Activated T-cell treated with anti-CD3 and anti-CD28 coated beads, Interleukin-2, amount 50 U/mL, for 1 hour (primary cell): ENCODE data around the gene LETM1.
A peak's percentile ranks its signal among the peaks of the same experiment; 100 is the strongest.

Source experiments
- DNase-seq: peaks from one replicate; pipeline ENCODE4 v3.0.0-alpha.2; 2020

Gene LETM1

GRCh38 chr4:1871471-1872021, 15.6 kb upstream of the LETM1 start:
- DNase-seq: no peak

GRCh38 chr4:1870578-1871443, 14.9 kb upstream of the LETM1 start, which contains the start of gene NSD2:
Gene NSD2 (plus strand): TSS chr4:1871393. CDS start chr4:1900655, 29,262 bp downstream.
- DNase-seq: peak; percentile 93

GRCh38 chr4:1870328-1870577, 14.3 kb upstream of the LETM1 start:
- DNase-seq: peak; percentile 87

- no peak for DNase-seq
Measured at GRCh38 chr4:1869530-1870327, 13.8 kb upstream of the LETM1 start.

DNA sequence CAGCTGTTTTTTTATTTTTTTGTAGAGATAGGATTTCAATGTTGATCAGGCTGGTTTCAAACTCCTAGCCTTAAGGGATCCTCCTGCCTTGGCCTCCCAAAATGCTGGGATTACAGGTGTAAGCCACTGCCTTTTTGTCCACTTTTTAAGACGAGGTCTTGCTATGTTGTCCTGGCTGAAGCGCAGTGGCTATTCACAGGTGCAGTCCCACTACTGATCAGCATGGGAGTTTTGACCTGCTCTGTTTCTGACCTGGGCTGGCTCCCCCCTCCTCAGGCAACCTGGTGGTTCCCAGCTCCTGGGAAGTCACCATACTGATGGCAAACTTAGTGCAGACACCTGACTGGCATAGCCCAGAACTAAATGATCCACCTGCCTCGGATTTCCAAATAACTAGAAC, 13.0 kb upstream of the LETM1 start:
- DNase-seq: no peak

DNA sequence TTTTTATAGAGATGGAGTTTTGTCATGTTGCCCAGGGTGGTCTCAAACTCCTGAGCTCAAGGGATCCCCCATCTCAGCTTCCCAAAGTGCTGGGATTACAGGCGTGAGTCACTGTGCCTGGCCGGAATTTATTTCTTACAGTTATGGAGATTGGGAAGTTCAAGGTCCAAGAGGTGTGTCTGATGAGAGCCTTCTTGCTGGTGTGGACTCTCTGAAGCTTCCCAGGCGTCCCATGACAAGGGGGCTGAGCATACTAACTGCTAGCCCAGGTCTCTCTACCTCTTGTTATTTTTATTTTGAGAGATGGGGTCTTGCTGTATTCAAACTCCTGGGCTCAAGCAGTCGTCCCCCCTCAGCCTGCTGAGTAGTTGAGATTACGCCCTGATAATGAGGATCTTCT, 12.3 kb upstream of the LETM1 start:
- DNase-seq: no peak

GRCh38 chr4:1866189-1866661, 10.3 kb upstream of the LETM1 start:
- DNase-seq: no peak

DNA sequence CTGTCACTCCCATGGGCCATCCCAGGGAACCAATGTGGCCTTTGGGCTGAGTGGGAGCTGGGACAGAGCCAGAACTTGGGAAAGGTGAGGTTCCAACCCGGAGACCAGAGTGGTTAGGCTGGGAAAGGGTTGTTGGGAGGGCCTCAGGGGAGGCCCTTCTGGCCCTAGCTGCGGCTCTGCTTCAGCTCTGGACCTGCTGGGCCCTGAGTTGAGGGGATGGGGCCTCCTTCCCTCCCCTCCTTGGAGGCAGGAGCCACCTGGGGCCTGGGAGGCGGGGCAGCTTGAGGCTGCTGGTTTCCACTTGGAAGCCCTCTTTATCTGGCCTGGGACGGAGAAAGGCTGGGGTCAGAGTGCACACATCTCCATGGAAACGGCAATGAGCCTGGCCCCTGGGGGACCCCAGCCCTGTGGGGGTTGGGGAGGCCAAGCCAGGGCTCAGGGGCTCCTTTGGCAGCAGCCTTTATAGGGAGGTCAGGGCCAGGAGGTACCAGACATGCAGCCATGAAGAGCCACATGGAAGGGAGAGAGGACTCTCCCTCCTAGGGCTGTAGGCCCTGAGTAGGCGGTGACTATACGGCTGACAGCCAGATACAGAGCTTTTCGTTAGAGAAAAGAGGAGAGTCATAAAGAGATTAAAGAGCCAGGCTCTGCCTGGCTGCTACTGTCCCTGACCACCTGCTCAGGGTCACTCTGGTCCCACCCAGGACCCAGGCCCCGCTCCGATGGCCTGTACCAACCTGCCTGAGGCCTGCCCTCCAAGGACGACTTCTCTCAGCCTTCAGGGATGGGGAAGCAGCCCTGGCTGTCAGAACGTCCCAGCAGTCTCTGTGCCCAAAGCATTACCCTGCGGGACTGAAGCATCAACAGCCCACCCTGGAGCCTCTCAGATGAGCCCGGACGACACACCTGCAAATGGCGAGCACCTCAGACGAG, 8.4 kb upstream of the LETM1 start:
- no peak for DNase-seq

GRCh38 chr4:1863297-1864033, 7.5 kb upstream of the LETM1 start:
- DNase-seq: no peak

DNA sequence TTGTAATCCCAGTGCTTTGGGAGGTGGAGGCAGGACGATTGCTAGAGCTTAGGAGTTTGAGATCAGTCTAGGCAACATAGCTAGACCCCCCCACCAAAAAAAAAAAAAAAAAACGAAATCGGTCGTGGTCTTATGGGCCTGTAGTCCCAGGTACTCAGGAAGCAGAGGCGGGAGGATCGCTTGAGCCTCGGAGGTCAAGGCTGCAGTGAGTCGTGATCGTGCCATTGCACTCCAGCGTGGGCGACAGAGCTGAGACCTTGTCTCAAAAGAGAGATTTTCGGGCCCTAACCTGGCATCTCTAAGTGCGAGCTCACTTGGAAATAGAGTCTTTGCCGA, 7.0 kb upstream of the LETM1 start:
- no peak for DNase-seq

DNA sequence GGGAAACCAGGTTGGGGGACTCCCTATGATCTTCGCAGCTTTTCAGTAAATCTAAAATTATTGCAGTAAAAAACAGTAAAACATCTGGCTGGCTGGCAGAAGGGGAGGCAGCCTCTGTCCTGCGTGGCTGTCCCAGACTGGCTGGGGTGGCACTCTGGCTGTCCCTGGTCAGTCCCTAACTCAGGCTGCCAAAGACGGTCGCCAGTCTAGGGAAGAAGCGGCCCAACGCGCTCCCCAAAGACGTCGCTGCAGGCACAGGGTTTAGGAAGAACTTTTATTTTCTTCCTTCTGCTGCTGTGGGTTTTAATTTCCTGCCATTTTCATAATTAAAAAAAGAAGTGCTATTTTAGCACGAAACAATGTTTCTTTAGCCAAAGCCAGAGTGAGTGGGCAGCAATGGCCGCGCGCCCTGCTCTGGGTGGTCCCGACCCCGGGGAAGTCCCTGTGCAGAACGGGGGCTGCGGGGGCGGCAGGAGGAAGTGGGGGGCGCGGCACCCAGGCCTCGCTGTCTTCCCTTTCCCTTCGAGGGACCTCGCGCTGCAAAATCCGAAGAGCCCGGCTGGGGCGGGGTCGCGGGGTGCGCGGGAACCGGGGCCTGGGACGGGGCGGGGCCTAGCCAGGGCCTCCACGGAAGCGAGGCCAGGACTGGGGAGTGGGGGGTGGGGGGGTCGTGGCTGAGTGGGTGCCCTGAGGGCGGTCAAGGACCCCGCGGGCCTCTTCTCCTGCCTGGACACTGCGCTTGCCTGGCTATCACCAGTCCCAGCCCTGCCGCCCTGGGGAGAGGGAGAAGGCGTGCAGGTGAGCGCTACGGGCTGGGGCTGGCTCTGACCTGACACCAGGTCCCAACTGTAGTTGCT, 6.3 kb upstream of the LETM1 start:
- peak; percentile 34 for DNase-seq

DNA sequence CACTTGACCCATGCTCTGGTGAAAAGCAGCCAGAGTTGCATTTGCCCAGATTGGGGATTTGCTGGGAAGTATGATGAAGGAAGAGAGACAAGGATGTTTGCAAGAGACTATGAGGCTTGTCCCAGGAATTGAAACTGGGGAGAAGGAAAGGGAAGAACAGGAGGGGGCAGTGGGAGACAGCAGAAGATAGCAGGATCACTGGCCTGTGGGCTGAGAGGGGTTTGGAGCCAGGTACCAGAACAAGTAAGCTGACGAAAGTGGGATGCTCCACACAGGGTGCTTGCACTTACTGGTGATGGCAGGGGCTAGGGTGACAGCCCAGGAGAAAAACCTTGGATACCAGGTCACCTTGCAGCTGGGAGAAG, 3.4 kb upstream of the LETM1 start:
- DNase-seq: no peak

- no peak for DNase-seq
Measured at GRCh38 chr4:1857931-1858330, 2.0 kb upstream of the LETM1 start.

DNA sequence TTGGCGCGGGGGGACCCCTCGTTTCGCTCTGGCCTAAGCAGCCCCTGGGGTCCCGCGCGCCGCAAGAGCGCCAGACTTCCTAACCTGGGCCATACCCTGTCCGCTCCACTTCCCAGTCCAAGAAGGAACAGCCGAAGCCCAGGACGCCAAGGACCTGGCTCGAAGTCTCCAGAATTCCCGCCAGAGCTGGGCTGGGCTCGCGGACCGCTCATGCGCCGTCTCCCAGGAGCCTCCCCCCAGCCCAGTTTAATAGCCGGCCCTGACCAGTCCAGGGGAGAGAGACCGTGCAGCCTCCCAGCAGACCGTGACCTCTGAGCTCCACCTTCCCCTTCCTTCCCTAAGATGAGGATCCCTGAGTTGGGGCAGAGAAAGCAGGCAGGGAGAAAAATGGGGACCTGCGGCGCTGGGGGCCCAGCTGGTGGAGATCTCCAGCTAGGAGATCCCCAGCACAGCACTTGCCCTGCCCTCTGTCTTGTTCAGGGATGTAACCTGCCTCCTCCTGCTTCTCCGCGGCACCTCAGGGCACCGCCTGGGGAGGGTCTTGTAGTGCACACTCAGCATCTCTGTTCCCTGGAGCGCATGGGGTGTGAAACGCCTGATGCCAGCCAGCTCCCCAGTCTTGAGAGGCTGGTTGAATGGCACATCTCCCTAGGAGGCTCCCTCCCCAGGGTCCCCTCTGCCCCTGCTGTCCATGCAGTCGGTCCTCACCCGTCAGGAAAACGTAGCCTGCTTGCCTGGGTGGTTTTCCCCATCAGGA, 1.2 kb upstream of the LETM1 start:
- no peak for DNase-seq

GRCh38 chr4:1855333-1856070, 454 bp downstream of the LETM1 start:
- peak; percentile 46 for DNase-seq

- no peak for DNase-seq
Measured at GRCh38 chr4:1854752-1855151, 1.2 kb downstream of the LETM1 start.

DNA sequence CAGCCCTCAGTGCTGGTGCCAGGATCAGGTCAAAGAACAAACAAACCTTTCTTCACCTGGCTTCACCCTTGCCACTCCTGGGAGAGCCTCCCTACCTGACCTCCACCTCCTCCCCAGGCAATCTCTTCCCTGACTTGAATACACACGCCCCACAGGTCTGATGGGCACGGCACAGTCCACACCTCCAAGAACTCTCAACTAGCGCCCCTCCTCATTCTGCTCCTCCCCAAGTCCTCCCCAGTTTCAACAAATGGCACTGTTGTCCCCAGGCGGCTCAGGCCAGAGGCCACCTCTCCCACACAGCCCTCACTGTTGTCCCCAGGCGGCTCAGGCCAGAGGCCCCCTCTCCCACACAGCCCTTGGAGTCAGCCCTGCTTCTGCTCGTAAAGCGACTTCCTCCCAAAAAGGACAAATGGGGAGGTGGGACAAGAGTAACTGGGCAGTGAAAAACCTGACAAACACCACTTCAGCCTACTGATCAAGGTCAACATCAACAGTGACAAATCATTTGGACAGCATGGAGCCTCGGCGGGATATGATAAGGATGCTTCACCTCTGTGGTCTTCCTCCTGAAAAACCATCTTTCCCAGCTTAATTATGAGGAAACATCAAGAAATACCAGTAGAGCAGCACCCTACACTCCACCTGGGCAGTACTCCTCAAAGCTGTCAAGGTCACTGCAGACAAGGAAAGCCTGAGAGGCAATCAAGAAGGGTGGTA, 2.9 kb downstream of the LETM1 start:
- no peak for DNase-seq

DNA sequence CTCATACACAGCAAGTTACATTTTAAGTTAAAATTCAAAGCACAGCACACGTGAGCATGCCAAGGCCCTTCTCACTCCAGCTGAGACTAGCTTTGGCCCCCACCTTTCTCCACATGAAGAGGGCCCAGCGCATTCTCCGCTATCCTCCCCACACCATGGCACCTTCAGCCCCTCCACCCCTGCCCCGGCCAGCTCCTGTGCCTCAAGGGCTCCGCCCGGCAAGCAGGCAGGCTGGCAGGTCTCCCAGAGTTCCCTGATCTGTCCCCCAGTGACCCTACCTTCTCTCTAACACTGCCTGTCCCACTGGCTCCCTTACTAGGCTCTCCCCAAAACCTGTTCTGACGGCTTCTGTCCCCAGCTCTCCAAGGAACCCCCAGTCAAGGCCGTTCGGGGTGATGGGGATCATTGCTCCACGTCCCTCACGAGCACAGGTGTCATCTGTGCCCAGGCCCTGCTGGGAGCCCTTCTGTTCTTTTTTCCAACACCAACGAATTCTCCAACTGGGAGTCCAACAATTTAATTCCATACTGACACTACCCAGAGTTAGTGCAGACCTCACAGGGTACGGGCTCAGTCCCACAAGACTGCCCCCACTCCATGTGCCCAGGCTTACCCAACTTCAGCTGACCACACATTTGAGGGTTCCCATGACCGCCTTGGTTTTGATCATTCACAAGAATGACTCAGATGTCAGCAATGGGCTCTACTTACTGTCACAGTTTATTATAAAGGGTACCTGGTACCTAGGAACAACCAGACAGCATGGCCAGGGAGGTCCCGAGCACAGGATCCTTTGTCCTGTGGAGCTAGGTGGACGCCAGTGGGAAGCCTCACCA, 4.2 kb downstream of the LETM1 start:
- DNase-seq: no peak
